NCI-H2171 (cell line): Measurements from ENCODE around the gene TENT5D.
"Not testable (repeated sequence)": the region's sequence is repeated elsewhere in the genome, so short reads cannot be mapped to it uniquely, and the experiment has no call there.

Source experiments
- DNase-seq: peaks from one replicate; lab custom pipeline; 2025; lab: John Stamatoyannopoulos, UW

TENT5D gene

DNA sequence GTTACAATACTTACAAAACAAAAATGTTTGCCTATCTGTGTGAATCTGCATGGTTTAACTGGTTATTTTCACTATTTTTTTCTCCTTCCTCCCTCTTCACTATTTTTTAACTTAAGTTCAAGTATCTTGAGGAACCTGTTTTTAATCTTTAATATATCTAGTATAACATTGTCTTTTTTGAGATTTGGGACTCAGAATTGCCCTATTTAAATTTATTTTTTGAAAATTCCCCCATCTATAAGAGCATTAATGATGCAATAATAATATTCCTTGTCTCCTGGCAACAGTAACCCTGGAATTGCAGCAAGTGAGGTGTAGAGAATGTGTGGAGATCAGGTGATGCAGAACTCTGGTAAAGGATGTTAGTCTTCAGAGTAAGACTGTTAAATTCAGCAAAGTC is at the start of gene TENT5D:
Gene TENT5D (plus strand): TSS at position 301 of the 400 bp plus-strand sequence. CDS start 22,093 bp downstream, outside the sequence.
- DNase-seq: no peak

DNA sequence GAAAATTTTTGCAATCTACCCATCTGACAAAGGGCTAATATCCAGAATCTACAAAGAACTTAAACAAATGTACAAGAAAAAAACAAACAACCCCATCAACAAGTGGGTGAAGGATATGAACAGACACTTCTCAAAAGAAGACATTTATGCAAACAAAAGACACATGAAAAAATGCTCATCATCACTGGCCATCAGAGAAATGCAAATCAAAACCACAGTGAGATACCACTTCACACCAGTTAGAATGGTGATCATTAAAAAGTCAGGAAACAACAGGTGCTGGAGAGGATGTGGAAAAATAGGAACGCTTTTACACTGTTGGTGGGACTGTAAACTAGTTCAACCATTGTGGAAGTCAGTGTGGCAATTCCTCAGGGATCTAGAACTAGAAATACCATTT is 34.6 kb upstream of the TENT5D start:
- not testable (repeated sequence) for DNase-seq

- no peak for DNase-seq
Observed at GRCh38 chrX:80388206-80388605, 32.0 kb upstream of the TENT5D start.

- DNase-seq: no peak
Observed at GRCh38 chrX:80412042-80412441, 8.2 kb upstream of the TENT5D start.

GRCh38 chrX:80423000-80423399 is 2.8 kb downstream of the TENT5D start:
- DNase-seq: no peak

DNA sequence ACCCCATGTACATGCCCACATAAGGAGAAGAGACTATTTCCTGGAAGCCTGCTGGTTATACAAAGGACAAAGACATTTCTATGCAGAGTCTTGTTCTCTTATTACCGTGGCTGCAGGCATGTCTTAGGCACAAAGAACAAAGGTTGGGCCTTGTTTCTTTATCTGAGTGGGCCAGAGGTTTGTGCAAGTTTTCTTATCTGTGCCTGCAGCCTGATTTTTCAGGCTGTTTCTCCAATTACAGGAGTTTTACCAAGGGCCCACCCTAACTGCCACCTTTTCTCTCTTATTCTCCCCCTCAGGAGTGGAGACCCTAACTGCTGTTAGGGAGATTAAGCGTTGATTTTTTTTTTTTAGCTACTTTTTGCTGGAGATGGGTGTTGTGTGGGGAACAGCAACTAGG is 3.5 kb downstream of the TENT5D start:
- DNase-seq: no peak

GRCh38 chrX:80430826-80431504 is 10.7 kb downstream of the TENT5D start:
- no peak for DNase-seq

DNA sequence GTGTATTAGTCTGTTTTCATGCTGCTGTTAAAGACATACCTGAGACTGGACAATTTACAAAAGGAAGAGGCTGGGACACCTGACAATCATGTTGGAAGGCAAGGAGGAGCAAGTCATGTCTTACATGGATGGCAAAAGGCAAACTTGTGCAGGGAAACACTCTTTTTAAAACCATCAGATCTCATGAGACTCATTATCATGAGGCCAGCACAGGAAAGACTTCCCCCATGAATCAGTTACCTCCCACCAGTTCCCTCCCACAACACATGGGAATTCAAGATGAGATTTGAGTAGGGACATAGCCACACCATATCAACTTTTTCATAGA is 11.2 kb downstream of the TENT5D start:
- DNase-seq: no peak

GRCh38 chrX:80432441-80432840 is 12.2 kb downstream of the TENT5D start:
- DNase-seq: no peak

DNA sequence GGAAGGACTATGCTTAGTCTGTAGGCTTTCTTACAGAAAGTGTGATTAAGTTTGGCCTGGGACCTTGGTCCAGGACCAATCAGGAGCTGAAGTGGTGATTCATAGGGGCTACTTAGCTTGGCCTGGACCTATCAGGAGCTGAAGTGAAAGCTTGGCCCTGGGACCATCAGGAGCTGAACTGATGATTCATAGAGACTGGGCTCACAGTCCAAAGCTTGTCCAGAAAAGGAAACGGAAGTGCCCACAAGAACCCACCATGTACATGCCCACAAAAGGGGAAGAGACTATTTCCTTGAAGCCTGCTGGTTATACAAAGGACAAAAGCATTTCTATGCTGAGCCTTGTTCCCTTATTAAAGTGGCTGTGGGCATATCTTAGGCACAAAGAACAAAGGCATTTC is 12.6 kb downstream of the TENT5D start:
- no peak for DNase-seq

GRCh38 chrX:80468166-80468565 is 47.9 kb downstream of the TENT5D start:
- not testable (repeated sequence) for DNase-seq

DNA sequence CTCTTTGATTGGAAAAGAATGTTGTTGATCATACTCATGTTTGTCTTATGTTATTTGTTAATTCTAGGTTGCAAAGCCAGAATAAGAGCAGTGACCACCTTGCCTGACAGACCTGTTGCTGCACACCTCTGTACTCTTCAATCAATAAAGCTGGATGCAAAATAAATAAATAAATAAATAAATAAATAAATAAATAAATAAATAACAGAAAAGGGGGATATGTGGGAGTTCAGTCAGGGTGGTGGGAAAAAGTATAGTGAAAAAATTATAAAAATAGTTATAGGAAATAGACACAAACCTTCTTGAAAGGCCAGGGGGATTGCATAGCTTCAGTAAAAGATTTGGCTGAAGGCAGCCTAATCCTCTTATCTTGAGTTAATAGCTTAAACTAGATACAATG is 51.3 kb downstream of the TENT5D start:
- DNase-seq: no peak

DNA sequence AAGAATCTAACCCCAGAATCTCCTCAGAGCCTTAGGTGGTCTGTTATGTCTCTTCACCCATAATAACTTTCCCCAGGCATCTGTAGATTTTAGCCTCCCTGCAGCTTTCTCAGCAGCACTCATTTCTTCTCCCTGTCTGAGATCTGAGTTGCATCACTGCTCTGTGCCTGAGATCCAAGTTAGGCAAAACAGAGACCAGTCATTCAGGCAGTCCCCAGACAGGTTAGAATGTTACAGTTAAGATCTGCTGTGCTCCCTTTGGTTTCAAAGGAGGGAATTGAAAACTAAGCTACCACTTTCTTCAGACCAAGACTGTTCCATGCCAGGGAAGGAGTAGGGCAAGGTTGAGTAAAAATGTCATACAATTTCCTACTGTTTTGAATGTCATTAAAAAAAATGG is 65.3 kb downstream of the TENT5D start:
- DNase-seq: no peak

DNA sequence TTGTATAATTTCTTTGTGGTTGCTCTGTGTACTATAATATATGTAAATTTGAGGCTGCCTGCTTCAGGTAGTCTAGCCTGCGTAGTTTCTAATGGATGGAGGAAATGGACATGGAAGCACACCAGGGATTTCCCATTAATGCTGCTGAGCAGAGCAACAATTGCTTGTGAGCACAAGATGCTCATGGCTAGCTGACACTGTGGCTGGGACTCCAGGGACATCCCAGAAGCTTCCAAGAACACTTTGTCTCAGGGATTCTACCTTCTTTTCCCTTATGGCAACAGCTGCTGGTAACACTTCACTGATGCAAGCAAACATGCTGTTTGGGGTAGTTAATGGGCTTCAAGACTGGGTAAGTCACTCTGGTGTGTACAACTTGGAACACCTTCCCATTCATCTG is 66.1 kb downstream of the TENT5D start:
- no peak for DNase-seq

DNA sequence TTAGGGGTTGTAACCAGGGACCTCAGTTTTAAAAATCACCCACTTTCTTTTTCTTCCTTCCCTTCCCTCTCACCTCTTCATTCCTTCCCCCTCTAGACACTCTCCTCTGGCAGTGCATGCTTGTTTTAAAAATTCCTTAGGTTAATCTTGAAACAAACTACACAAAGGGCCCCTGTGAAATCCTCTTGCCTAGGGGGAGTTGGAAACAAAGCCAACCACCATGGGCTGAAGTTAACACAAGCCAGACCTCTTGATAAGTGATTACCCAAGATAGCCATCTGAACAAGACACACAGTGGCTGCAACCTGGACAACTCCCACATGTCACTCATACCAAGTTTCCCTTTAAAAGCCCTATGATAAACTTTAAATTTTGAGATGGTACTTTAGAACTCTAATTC is 68.9 kb downstream of the TENT5D start:
- no peak for DNase-seq
